GM19395 (cell line): ENCODE measurements around the gene CGB1.
"Not testable (repeated sequence)": the region's sequence is repeated elsewhere in the genome, so short reads cannot be mapped to it uniquely, and the experiment has no call there.

Source experiments
- ATAC-seq: cut with Tn5 transposase; IDR thresholded peaks from one replicate; pipeline ENCODE4 v1.9.1; 2021; ENCODE audit warnings: mild to moderate bottlenecking, moderate library complexity; ENCODE audit not compliant: unreplicated experiment

The CGB1 gene

DNA sequence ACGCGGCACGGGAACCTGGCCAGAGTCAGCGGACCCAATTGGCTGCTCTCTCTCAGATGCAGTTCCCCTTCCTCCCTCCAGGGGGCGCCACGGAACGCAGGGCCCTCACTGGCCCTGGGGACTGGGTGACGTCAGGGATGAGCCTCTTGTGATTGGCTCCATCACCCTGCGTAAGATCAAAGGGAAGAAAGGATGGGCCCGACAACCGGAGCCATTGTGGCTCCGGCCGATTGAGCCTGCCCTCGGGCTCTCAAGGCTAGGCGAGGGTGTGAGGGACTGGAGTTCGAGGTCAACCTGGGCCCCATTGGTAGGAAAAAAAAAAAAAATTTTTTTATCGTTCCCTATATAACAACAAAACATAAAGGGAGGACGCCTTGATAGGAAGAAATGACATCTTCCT, at the start of gene CGB1:
Gene CGB1 (minus strand): TSS at position 81 of the 400 bp plus-strand sequence. CDS start 184 bp downstream, outside the sequence.
- not testable (repeated sequence) for ATAC-seq

DNA sequence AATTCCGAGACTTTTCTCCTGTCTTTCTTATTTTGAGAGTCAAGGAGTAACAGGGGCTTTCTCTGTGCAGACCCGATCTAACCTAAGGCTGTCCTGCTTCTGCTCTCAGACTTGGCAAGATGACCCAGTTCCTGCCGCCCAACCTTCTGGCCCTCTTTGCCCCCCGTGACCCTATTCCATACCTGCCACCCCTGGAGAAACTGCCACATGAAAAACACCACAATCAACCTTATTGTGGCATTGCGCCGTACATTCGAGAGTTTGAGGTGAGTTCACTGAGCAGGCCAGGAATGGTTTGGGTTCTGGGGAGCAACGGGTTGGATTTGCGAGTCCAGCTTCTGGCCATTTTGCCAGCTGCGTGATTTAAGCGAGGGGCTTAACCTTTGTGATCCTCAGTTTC, 49.6 kb upstream of the CGB1 start:
- ATAC-seq: no peak

DNA sequence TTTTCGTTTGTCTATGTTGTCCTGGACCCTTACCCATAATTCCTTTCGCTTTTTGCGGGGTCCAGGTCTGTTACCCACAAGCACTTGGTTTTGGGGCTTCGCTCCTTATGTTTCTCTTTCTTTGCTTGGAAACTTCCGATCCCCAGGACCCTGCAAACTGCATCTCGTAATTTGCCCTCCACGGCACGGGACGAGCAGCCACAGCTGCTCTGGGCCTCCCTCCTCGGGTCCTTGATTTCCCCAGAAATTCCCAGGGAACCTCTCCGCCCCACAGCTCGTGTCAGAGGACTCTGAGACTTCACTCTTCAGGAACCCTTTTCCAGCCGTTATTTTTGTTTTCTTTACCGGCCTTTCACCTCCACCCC, 49.2 kb upstream of the CGB1 start:
- no peak for ATAC-seq

DNA sequence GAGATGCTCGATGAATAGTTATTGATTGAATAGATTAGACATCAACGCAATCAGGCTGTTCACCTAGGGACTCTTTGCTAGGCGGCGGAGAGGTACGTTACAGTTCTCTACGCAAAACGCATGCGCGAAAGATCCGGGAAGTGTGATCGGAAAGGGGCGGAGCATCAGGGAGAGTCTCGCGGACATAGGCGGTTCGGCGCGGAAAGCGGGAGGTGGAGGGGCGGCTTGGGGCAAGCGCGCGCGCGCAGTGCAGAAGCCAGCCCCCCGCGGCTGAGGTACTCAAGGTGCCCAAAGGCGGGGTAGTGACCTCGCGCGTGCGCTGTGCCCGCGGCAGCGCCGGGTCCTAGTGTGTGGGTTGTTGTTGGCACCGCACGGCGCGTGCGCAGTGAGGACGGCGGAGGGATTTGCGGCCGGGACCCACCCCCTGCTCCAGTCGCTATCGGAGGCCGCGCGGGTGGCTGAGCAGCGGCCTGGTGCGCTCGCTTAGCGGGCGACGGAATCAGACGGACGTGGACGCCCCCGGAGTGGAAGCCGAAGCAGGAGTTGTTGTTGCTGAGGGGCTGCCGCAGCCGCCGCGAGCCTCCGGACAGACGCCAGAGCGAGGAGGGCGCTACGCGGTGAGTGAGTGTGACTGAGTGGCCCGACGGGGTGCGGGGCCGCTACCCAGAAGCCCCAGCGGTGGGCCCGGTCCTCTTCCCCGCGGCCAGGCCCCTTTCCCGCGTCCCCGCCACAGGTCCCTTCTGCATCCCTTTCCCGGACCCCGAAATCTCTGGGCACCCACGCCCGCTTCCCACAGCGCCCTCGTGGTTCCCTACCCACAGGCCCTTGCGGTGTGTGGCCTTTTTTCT, 48.5 kb upstream of the CGB1 start, which contains the start of gene SNRNP70:
Gene SNRNP70 (plus strand): TSS at position 432 of the 848 bp plus-strand sequence. CDS start 964 bp downstream, outside the sequence.
- peak; percentile 76 for ATAC-seq

DNA sequence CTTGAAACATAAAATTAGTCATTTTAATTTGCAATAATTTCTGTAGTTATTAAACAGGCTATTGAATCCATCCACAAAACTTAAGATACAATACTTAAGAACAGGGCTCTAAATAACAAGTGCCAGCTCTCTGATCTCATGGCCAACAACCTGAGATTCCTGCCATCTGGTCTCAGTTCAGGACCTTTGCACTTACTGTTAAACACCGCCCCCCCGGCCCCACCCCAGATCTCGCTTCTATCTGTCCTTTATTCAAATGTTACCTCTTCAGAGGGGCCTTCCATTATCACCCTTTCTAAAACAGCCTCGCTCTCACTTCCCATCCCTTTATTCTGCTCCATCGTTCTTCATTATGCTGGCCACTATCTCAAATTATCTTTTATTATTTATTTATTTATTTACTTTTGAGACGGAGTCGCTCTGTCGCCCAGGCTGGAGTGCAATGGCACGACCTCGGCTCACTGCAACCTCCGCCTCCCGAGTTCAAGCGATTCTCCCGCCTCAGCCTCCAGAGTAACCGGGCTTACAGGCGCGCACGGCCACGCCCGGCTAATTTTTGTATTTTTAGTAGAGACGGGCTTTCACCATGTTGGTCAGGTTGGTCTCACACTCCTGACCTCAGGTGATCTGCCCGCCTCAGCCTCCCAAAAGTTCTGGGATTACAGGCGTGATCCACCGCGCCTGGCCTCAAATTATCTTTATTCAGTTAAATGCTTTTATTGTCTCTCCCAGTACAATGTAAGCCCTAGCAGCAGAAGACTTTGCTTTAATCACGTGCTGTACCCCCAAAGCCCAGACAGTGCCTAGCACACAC, 47.7 kb upstream of the CGB1 start:
- no peak for ATAC-seq

DNA sequence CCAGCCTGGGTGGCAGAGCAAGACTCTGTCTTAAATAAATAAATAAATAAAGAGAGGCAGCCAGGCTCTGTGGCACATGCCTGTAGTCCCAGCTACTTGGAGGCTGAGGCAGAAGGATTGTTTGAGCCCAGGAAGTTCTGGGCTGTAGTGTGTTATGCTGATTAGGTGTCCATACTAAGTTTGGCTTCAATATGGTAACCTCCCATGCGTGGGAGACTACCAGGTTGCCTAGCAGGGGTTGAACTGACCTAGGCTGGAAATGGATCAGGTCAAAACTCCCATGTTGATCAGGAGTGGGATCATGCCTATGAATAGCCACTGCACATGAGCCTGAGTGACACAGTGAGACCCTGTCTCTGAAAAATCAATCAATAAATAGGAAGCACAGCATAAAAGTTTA, 44.6 kb upstream of the CGB1 start:
- ATAC-seq: no peak

DNA sequence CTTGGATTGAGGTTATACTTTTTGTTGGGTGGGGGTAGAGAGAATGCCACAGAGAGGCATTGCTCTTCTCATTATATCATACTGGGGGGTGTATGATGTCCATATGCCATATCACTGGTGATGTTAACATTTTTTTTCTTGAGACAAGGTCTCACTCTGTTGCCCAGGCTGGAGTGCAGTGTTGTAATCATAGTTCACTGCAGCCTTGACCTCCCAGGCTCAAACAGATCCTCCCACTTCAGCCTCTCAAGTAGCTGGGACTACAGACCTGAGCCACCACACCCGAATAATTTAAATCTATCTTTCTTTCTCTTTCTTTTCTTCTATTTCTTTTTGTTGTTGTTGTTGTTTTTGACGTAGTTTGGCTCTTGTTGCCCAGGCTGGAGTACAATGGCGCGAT, 43.7 kb upstream of the CGB1 start:
- ATAC-seq: no peak

DNA sequence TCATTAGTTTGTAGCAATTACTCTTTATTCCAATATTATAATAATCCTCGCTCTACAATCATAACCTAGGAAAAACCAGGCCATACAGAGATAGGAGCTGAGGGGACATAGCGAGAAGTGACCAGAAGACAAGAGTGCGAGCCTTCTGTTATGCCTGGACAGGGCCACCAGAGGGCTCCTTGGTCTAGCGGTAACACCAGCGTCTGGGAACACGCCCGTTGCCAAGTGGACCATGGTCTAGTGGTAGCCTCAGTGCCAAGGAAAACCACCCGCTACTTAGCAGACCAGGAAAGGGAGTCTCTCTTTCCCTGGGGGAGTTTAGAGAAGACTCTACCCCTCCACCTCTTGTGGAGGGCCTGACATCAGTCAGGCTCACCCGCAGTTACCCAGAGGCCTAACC, 38.2 kb upstream of the CGB1 start:
- not testable (repeated sequence) for ATAC-seq

DNA sequence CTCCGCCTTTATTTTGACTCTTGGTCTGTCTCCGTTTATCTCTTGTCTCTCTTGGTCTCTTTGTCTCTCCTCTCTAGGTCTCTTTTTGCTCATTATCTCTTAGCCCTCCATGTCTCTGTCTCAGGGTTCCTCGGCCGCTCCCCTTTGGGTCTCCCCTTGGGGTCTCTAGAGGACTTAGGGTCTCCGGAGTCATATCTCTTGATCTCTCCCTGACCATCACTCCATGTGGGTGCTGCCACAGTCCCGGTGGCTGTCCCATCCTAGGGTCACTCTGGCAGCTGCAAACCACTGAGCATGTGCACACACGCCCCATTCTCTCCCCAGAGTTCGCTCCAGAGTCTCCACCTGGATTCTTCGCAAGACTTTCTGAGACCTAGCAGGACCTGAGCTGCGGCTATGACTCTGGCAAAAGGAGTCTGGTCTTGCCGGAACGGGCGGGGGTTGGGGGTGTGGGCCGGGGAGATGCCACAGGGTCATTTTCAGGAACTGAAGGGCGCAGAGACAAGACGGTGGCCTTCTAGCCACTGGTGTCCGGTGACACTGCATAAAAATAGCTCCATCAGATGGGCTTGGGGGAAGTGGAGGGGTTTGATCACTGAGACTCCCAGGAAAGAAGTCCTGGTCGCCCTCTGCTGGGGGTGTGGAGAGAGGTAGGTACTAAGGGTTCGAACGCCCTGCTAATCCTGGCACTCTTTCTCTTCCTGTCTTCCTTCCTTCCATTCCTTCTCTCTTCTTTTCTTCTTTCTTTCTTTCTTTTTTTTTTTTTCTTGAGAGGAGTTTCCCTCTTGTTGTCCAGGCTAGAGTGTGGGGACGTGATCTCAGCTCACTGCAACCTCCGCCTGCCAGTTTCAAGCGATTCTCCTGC, 37.1 kb upstream of the CGB1 start:
- no peak for ATAC-seq

DNA sequence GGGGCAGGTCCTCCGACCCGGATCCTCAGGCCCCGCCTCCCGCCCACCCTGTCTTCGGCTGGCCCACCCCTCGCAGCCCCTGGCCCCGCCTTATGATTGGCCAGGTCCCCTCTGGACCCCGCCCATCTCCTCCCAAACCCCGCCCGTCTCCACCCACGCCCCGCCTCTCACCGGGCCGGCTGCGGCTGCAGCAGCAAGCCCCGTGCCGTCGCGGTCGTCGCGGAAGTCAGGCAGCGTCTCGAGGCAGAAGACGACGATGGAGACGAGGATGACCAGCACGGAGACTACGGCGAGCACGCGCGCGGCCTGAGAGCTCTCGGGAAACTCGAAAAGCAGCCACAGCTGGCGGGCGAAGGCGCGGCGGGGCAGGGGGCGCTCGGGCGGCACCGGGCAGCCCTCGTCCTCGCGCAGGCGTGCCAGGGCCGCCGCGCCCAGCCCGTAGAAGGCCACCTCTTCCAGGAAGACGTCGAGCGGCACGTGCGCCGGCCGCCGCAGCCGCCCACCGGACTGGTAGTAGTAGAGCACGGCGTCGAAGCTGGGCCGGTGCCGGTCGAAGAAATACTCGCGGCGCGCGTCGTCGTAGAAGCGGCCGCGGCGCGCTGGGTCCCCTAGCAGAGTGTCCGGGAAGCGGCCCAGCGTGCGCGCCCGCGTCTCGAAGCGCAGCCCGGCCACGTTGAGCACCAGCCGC, 35.3 kb upstream of the CGB1 start:
- no peak for ATAC-seq

DNA sequence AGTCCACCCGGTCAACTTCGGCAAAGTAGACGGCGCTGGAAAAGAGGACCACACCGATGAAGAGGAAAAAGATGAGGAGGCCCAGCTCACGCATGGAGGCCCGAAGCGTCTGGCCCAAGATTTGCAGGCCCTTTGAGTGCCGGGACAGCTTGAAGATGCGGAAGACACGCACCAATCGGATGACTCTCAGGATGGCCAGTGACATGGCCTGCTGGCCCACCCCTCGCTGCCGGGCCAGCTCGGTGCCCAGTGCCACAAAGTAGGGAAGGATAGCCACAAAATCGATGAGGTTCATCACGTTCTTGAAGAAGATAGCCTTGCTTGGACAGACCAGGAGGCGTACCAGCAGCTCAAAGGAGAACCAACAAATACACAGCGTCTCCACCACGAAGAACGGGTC, 33.7 kb upstream of the CGB1 start:
- ATAC-seq: no peak

DNA sequence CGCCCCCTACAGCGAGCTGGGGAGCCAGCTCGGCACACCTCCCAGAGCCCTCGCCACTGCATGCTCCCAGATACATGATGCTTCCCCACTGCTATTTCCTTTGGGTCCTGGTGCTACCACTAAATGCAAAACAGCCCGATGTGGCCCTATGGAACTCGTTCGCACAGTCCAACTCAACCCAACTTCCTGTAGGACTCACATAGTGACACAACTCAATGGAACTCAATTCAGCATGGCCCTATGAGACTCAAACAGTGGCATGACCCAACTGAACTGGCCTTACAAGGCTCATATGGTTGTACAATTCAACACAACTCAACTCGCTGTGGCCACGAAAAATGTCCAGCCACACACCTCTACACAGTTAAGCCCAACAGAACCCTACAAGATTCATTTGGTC, 32.3 kb upstream of the CGB1 start:
- no peak for ATAC-seq

DNA sequence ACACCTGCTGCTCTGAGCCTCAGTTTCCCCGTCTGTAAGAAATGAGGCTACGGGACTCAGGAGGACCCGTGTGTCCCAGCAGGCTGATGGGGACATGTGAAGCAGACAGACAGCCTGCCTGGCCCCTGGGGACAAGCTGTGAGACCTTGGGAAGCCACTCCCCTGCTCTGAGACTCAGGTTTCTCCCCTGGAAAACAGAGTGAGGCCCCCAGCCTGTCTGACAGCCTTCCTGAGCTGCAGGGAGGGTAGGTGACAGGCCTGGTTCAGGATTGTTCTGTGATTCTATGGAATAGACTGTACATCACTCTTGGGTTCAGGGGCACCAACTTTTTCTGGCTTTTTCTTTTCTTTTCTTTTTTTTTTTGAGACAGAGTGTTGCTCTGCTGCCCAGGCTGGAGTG, 30.9 kb upstream of the CGB1 start:
- ATAC-seq: no peak

DNA sequence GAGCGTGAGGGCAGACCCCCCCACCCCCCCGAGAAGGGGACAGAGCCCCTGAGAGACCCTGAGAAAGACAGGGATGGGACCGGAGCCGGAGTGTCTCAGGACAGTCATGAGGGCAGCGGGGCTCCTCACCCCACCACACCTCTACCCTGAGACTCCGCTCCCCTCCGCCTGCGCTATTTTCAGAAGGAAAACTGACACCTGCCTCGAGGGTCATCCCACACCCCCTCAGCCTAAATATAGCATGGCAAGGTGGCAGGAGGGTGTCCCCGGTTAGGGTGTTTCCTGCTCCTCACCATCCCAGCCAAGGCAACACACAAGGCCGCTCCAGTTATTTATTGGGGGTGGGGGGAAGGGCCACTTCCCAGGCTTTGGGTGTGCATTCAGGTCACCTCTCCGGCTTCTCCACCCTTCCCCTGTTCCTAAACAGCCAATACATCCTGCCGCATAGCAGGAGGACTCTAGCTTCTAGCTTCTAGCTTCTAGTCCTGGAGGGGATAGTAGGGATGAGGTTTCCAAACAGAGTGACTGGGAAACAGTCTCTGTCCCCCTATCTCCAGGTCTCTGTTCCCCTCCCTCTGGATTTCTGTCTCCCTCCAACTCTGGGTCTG, 29.3 kb upstream of the CGB1 start:
- no peak for ATAC-seq

DNA sequence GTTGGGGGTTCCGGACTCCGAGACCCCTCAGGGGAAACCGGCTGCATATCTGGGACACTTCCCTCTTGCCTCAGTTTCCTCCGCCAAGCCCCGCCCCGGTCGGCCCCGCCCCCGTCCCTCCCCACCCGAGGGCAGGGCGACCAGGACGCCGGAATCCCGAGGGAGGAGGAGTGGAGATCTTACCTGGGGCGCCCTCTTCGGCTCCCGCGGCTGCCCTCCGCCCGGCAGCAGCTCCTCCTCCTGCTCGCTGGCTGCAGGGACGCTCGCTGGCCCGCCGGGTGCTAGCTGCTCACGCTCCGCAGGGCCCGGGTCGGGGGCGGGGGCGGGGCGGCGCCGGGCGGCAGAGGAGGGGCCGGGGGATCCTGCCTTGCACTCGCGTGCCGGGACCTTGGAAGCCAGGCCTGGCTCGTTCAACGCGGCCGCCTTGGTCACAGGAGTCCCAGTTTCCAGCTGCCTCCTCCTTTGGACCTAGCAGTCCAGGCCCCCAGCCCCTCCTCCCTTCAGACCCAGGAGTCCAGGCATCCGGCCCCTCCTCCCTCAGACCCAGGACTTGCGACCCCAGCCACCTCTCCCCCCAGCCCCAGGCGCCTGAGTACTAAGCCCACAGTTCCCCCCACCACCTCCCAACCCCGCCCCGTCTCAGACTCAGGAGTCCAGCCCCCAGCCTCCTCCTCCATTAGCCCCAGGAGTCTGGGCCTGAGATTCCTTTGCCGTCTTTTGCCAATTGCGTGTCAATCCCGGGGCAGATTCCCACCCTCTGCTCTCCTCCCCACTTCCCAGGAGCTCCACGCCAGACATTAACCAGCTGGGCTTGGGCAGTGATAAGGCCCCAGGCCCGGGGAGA, 28.3 kb upstream of the CGB1 start, which contains the start of gene NTF4:
Gene NTF4 (minus strand): TSS at position 51 of the 844 bp plus-strand sequence. CDS start 2,821 bp downstream, outside the sequence.
- ATAC-seq: no peak

DNA sequence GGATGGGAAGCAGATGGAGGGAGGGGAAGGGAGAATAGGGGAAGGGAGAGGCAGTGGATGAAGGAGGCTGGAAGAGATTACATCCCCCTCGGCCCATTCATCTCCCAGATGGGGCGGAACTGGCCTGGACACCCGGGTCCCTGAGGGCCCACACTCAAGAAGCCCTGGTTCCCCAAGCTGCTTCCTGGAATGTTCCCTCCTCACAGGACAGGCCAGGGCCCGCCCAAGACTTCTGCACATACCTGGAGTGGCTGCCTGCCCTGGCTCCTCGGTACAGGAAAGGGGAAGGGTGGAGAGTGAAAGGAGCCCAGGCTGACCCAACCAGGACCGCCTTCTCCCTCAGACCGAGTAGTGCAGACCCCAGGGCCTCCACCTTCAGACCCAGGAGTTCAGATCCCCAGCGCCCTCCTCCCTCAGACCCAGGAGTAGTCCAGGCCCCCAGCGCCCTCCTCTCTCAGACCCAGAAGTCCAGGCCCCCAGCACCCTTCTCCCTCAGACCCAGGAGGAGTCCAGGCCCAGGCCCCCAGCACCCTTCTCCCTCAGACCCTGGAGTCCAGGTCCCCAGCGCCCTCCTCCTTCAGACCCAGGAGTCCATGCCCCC, 27.4 kb upstream of the CGB1 start:
- ATAC-seq: no peak

DNA sequence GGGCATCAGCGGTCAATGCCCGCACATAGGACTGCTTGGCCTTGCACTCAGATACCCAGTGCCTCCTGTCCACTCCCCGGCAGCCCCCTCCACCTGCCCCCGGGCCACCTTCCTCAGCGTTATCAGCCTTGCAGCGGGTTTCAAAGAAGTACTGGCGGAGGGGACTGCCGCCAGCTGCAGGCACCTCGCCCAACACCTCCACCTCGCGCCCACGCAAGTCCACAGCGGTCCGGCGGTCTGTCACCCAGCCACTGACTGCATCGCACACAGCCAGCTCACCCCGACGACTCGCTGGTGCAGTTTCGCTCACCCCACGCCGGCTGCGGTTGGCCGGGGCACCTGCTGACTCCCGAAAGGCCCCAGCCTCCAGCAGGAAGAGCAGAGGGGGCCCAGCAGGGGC, 24.8 kb upstream of the CGB1 start:
- ATAC-seq: no peak

DNA sequence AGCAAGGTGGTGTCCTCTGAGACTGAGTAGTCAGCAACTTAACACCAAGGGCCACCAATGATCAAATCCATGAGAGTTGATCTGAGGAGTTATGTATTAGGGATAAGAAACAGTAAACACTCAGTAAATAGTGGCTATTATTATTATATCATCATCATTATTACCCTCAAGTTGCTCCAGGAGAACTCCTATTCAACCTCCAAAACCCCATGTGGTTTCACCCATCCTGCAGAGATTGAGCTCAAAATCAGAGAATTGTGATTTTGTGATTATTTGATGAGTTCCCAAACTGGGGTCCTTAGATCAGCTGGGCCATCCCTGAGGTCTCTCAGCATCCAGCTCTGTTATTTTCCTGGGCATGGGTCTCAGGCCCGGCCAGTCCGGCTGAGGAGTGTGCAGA, 24.3 kb upstream of the CGB1 start:
- no peak for ATAC-seq

DNA sequence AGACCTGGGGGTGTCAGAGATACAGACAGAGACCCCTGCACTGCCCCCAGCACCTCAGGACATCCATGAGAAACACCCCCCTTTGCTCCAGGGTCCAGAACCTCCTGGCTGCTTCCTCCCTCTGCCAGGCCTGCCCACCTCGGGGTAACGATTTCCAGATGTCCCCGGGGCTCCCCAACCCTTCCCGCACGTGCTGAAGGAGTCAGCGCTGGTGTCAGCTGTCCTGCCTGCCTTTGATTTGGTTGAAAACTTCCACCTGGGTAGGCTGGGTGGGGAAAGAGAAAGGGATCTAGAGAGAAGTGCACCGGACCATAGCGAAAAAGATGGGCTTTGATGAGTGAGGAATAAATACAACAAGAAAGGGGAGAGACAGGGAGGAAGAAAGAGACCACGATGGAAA, 22.4 kb upstream of the CGB1 start:
- no peak for ATAC-seq
